HEK293 (cell line): ENCODE data around the gene JAZF1.

ENCODE experiments used
- CTCF ChIA-PET: fragments of 350-600 bp; formaldehyde crosslinking; extraction: SDS; loops from one replicate; lab custom pipeline; 2021; ENCODE audit warnings: antibody characterized with exemption; lab: Yijun Ruan, JAX
- POLR2A ChIA-PET: fragments of 300-600 bp; formaldehyde crosslinking; extraction: SDS; loops from one replicate; lab custom pipeline; 2020; ENCODE audit warnings: antibody characterized with exemption, inconsistent platforms; lab: Yijun Ruan, JAX
- H3K27ac ChIP-seq: fragments of 200-500 bp; sonication (Bioruptor generic); 2 replicates; pipeline ENCODE4 v1.5.1; 2014; ENCODE audit warnings: low read depth, low read length, control low read depth, inconsistent platforms; ENCODE audit errors: extremely low read depth
- H3K36me3 ChIP-seq, 2 experiments: fragments of 200-500 bp in 1 of 2; sonication (Bioruptor generic) in 1 of 2; 1 replicate in 1 of 2; 2 replicates in 1 of 2; pipeline ENCODE4 v1.5.1; 2014 to 2017; ENCODE audit warnings: inconsistent platforms in 2 of 2, low read length in 2 of 2; ENCODE audit not compliant: control insufficient read depth in 2 of 2, insufficient read depth in 1 of 2
- H3K4me1 ChIP-seq: fragments of 200-500 bp; sonication (Bioruptor generic); 2 replicates; pipeline ENCODE4 v1.5.1; 2014; ENCODE audit warnings: mild to moderate bottlenecking, low read length, inconsistent platforms; ENCODE audit not compliant: control insufficient read depth, insufficient read depth
- H3K4me3 ChIP-seq: 2 replicates; pipeline ENCODE4 v1.5.1; 2011; ENCODE audit warnings: low read depth, mild to moderate bottlenecking, control low read depth, low read length, moderate library complexity
- H3K9me3 ChIP-seq: fragments of 200-500 bp; sonication (Bioruptor generic); 2 replicates; pipeline ENCODE4 v1.5.1; 2014; ENCODE audit warnings: low read depth, low read length, inconsistent platforms; ENCODE audit not compliant: control insufficient read depth, insufficient read depth
- CTCF ChIP-seq: fragments of 450-650 bp; formaldehyde crosslinking; IDR thresholded peaks from 2 replicates; pipeline ENCODE4 v1.5.1; 2016; ENCODE audit warnings: missing biosample characterization, missing genetic modification characterization
- GFI1B ChIP-seq: fragments of 450-650 bp; formaldehyde crosslinking; IDR thresholded peaks from 2 replicates; pipeline ENCODE4 v1.5.1; 2016; ENCODE audit warnings: missing biosample characterization, missing genetic modification characterization
- KLF9 ChIP-seq: fragments of 450-650 bp; formaldehyde crosslinking; IDR thresholded peaks from 2 replicates; pipeline ENCODE4 v1.5.1; 2016; ENCODE audit warnings: missing biosample characterization, missing genetic modification characterization, low read depth
- OVOL3 ChIP-seq: fragments of 450-650 bp; formaldehyde crosslinking; IDR thresholded peaks from 2 replicates; pipeline ENCODE4 v1.5.1; 2016; ENCODE audit warnings: missing biosample characterization, missing genetic modification characterization
- PRDM10 ChIP-seq: fragments of 450-650 bp; formaldehyde crosslinking; IDR thresholded peaks from 2 replicates; pipeline ENCODE4 v1.5.1; 2016; ENCODE audit warnings: missing biosample characterization, missing genetic modification characterization
- TCF7L2 ChIP-seq: IDR thresholded peaks from 2 replicates; pipeline ENCODE4 v1.6.1; 2011; ENCODE audit warnings: low read depth, mild to moderate bottlenecking, inconsistent platforms, low read length, moderate library complexity, borderline replicate concordance
- ZBTB48 ChIP-seq: fragments of 450-650 bp; formaldehyde crosslinking; IDR thresholded peaks from 2 replicates; pipeline ENCODE4 v1.5.1; 2016; ENCODE audit warnings: missing biosample characterization, missing genetic modification characterization
- ZNF10 ChIP-seq: fragments of 450-650 bp; formaldehyde crosslinking; IDR thresholded peaks from 2 replicates; pipeline ENCODE4 v1.5.1; 2017; ENCODE audit warnings: missing biosample characterization, missing genetic modification characterization
- ZNF155 ChIP-seq: fragments of 450-650 bp; formaldehyde crosslinking; IDR thresholded peaks from 2 replicates; pipeline ENCODE4 v1.5.1; 2016; ENCODE audit warnings: missing biosample characterization, missing genetic modification characterization
- ZNF19 ChIP-seq: fragments of 450-650 bp; formaldehyde crosslinking; IDR thresholded peaks from 2 replicates; pipeline ENCODE4; 2016; ENCODE audit warnings: missing biosample characterization, missing genetic modification characterization, low read depth
- ZNF2 ChIP-seq: fragments of 450-650 bp; formaldehyde crosslinking; IDR thresholded peaks from 2 replicates; pipeline ENCODE4 v1.5.1; 2016; ENCODE audit warnings: missing biosample characterization, missing genetic modification characterization
- ZNF248 ChIP-seq: fragments of 450-650 bp; formaldehyde crosslinking; IDR thresholded peaks from 2 replicates; pipeline ENCODE4 v1.5.1; 2017; ENCODE audit warnings: missing biosample characterization, missing genetic modification characterization
- ZNF404 ChIP-seq: fragments of 450-650 bp; formaldehyde crosslinking; IDR thresholded peaks from 2 replicates; pipeline ENCODE4 v1.5.1; 2017; ENCODE audit warnings: missing biosample characterization, missing genetic modification characterization
- ZNF544 ChIP-seq: fragments of 450-650 bp; formaldehyde crosslinking; IDR thresholded peaks from 2 replicates; pipeline ENCODE4 v1.5.0; 2017; ENCODE audit warnings: missing biosample characterization, missing genetic modification characterization
- ZNF549 ChIP-seq: fragments of 450-650 bp; IDR thresholded peaks from 2 replicates; pipeline ENCODE4 v1.5.1; 2018; ENCODE audit warnings: missing biosample characterization, missing genetic modification characterization, mild to moderate bottlenecking, inconsistent platforms, moderate library complexity
- ZNF558 ChIP-seq: fragments of 450-650 bp; formaldehyde crosslinking; IDR thresholded peaks from 2 replicates; pipeline ENCODE4 v1.5.1; 2016; ENCODE audit warnings: missing biosample characterization, missing genetic modification characterization
- ZNF560 ChIP-seq: fragments of 450-650 bp; formaldehyde crosslinking; IDR thresholded peaks from 2 replicates; pipeline ENCODE4 v1.5.1; 2017; ENCODE audit warnings: missing biosample characterization, missing genetic modification characterization, borderline replicate concordance
- ZNF621 ChIP-seq: fragments of 450-650 bp; formaldehyde crosslinking; IDR thresholded peaks from 2 replicates; pipeline ENCODE4 v1.5.1; 2017; ENCODE audit warnings: missing biosample characterization, missing genetic modification characterization
- ZNF776 ChIP-seq: fragments of 450-650 bp; formaldehyde crosslinking; IDR thresholded peaks from 2 replicates; pipeline ENCODE4 v1.5.0; 2017; ENCODE audit warnings: missing biosample characterization, missing genetic modification characterization, borderline replicate concordance
- ZNF837 ChIP-seq: fragments of 450-650 bp; formaldehyde crosslinking; IDR thresholded peaks from 2 replicates; pipeline ENCODE4 v1.5.1; 2016; ENCODE audit warnings: missing biosample characterization, missing genetic modification characterization
- ZNF843 ChIP-seq: fragments of 450-650 bp; formaldehyde crosslinking; IDR thresholded peaks from 2 replicates; pipeline ENCODE4 v1.5.1; 2016; ENCODE audit warnings: missing biosample characterization, missing genetic modification characterization

JAZF1 gene

GRCh38 chr7:28116041-28116440 is 64.6 kb downstream of the JAZF1 start:
- Histone ChIP-seq H3K27ac (no peak overlapping the region), H3K4me3 (no peak overlapping the region), H3K36me3 (no peaks in the 10 kb centered on the region; a peak in 1 of 3 replicates), H3K4me1 (peaks cover 8% of the 10 kb centered on the region), H3K9me3 (no peaks in the 10 kb centered on the region)
- no peak for TF ChIP-seq PRDM10 (tag by site-specific recombination)
- no peak for TF ChIP-seq ZBTB48
- no peak for TF ChIP-seq ZNF248 (tag by site-specific recombination)
- TF ChIP-seq OVOL3 (tag by site-specific recombination): no peak
- TF ChIP-seq ZNF621: no peak
- no peak for TF ChIP-seq ZNF2 (tag by site-specific recombination)
- no peak for TF ChIP-seq CTCF (tag by site-specific recombination)
- TF ChIP-seq ZNF404 (tag by site-specific recombination): no peak
- TF ChIP-seq ZNF843: no peak
- no peak for TF ChIP-seq ZNF155
- no peak for TF ChIP-seq TCF7L2
- TF ChIP-seq ZNF544: no peak
- TF ChIP-seq ZNF558 (tag by site-specific recombination): no peak
- no peak for TF ChIP-seq ZNF776 (tag by site-specific recombination)
- TF ChIP-seq ZNF19 (tag by site-specific recombination): no peak
- no peak for TF ChIP-seq KLF9
- no peak for TF ChIP-seq ZNF560
- TF ChIP-seq ZNF837 (tag by site-specific recombination): no peak
- TF ChIP-seq GFI1B (tag by site-specific recombination): no peak
- TF ChIP-seq ZNF549 (tag by site-specific recombination): no peak
- CTCF ChIA-PET: no interaction called here
- POLR2A ChIA-PET: no interaction called here

- CTCF ChIA-PET: interaction anchor here (0.8 kb wide), 1 partner anchor 19 kb away, joined by 4 read pairs; no protein-coding TSS in a partner anchor
- no peak overlapping the region for H3K27ac ChIP-seq
- no peak for TF ChIP-seq ZNF10 (tag by site-specific recombination)
- no peak for TF ChIP-seq ZNF248 (tag by site-specific recombination)
Measured at GRCh38 chr7:28115261-28115660, 65.3 kb downstream of the JAZF1 start.

More at GRCh38 chr7:28115261-28115660, 65.3 kb downstream of the JAZF1 start:
- H3K36me3 ChIP-seq: no peaks in the 10 kb centered on the region; a peak in 1 of 3 replicates
- POLR2A ChIA-PET: no interaction called here
- H3K4me3 ChIP-seq: no peak overlapping the region
- H3K4me1 ChIP-seq: peaks cover 8% of the 10 kb centered on the region
- no peaks in the 10 kb centered on the region for H3K9me3 ChIP-seq
